K562 (cell line): ENCODE data around the gene UBQLN3. TPM values are rescaled to one million over a fixed set of nuclear protein-coding genes. Genes with fewer than 3 reads are reported as not detected.

Source experiments
- BCLAF1 ChIP-seq, 2 experiments: fragments of 450-650 bp in 1 of 2; IDR thresholded peaks; 2 replicates each; pipeline ENCODE4 v1.6.1; 2011 to 2017; ENCODE audit warnings: low read depth in 2 of 2, antibody characterized with exemption in 1 of 2, borderline replicate concordance in 1 of 2, low read length in 1 of 2, mild to moderate bottlenecking in 1 of 2, mixed read lengths in 1 of 2; ENCODE audit not compliant: control insufficient read depth in 1 of 2
- C11orf30 ChIP-seq: fragments of 450-650 bp; IDR thresholded peaks from 2 replicates; pipeline ENCODE4 v1.6.1; 2016; ENCODE audit warnings: low read depth, mild to moderate bottlenecking
- CBX3 ChIP-seq, 2 experiments: IDR thresholded peaks; 1 replicate in 1 of 2; 2 replicates in 1 of 2; pipeline ENCODE4 v1.6.1; 2012; ENCODE audit warnings: inconsistent platforms in 2 of 2, low read length in 2 of 2, borderline replicate concordance in 1 of 2, control low read depth in 1 of 2
- CHCHD3 ChIP-seq: fragments of 250-450 bp; sonication (Bioruptor Pico); IDR thresholded peaks from 2 replicates; pipeline ENCODE4 v2.1.2; 2022; ENCODE audit warnings: mild to moderate bottlenecking
- E2F4 ChIP-seq: sonication (generic); formaldehyde crosslinking; IDR thresholded peaks from 2 replicates; pipeline ENCODE4 v1.8.0; 2022; ENCODE audit warnings: mild to moderate bottlenecking, low read depth, missing genetic modification reagents
- ETV6 ChIP-seq, 3 experiments: fragments of 150-350 bp in 1 of 3; sonication (generic) in 1 of 3; formaldehyde crosslinking in 1 of 3; IDR thresholded peaks; 2 replicates each; pipeline versions ENCODE4 v1.6.1 to v1.8.0; 2014 to 2022; ENCODE audit warnings: borderline replicate concordance in 2 of 3, low read depth in 2 of 3, antibody characterized with exemption in 1 of 3, low read length in 1 of 3, mild to moderate bottlenecking in 1 of 3, missing genetic modification reagents in 1 of 3
- ID3 ChIP-seq, 2 experiments: fragments of 250-450 bp in 1 of 2; fragments of 450-650 bp in 1 of 2; sonication (Bioruptor Pico) in 1 of 2; IDR thresholded peaks; 2 replicates each; pipeline versions ENCODE4 v1.6.1 to v1.8.0; 2016 to 2021; ENCODE audit warnings: mild to moderate bottlenecking in 2 of 2, moderate library complexity in 2 of 2, missing compliant biosample characterization in 1 of 2, missing genetic modification characterization in 1 of 2
- MAZ ChIP-seq, 2 experiments: fragments of 450-650 bp in 1 of 2; sonication (generic) in 1 of 2; formaldehyde crosslinking; IDR thresholded peaks in 1 of 2; conservative IDR thresholded peaks in 1 of 2; 2 replicates each; pipeline versions ENCODE4 v1.4.0 to v1.5.0; 2020; ENCODE audit warnings: mild to moderate bottlenecking in 1 of 2, missing genetic modification reagents in 1 of 2
- MNT ChIP-seq, 2 experiments: fragments of 450-650 bp; conservative IDR thresholded peaks; 2 replicates each; pipeline ENCODE4 v1.6.1; 2017; ENCODE audit warnings: mild to moderate bottlenecking in 2 of 2, moderate library complexity in 2 of 2
- RAD51 ChIP-seq: fragments of 450-650 bp; IDR thresholded peaks from 2 replicates; pipeline ENCODE4 v1.7.1; 2016; ENCODE audit warnings: low read depth, mild to moderate bottlenecking, borderline replicate concordance
- SAFB ChIP-seq: fragments of 200-400 bp; formaldehyde crosslinking; IDR thresholded peaks from 2 replicates; pipeline ENCODE4 v1.6.1; 2017; ENCODE audit warnings: low read depth, low read length, borderline replicate concordance
- SAFB2 ChIP-seq: fragments of 200-400 bp; formaldehyde crosslinking; IDR thresholded peaks from 2 replicates; pipeline ENCODE4 v1.6.1; 2018; ENCODE audit warnings: borderline replicate concordance, low read length, low read depth, moderate library complexity; ENCODE audit not compliant: severe bottlenecking
- TAF9B ChIP-seq: fragments of 450-650 bp; IDR thresholded peaks from 2 replicates; pipeline ENCODE4 v1.6.1; 2018; ENCODE audit warnings: mild to moderate bottlenecking; ENCODE audit not compliant: partially characterized antibody
- TRIM24 ChIP-seq, 2 experiments: fragments of 450-650 bp; IDR thresholded peaks; 2 replicates each; pipeline ENCODE4 v1.6.1; 2016
- ZBTB9 ChIP-seq: fragments of 450-650 bp; formaldehyde crosslinking; IDR thresholded peaks from 2 replicates; pipeline ENCODE4 v1.4.0; 2020; ENCODE audit warnings: mild to moderate bottlenecking, moderate library complexity
- ZNF384 ChIP-seq: IDR thresholded peaks from 2 replicates; pipeline ENCODE4 v1.6.1; 2012; ENCODE audit warnings: low read depth, low read length, improper control_type of control experiment
- ZNF586 ChIP-seq: fragments of 450-650 bp; formaldehyde crosslinking; conservative IDR thresholded peaks from 2 replicates; pipeline ENCODE4 v1.4.0; 2020; ENCODE audit warnings: mild to moderate bottlenecking, moderate library complexity
- polyA plus RNA-seq, 8 experiments: library from polyadenylated mRNA; depleted of rRNA in 4 of 8; stranded (reverse) in 5 of 8; unstranded in 3 of 8; fragments of >200 nt; fragmentation: Nextera tagmentation in 2 of 8; fragmentation: Illumina TruSeq in 1 of 8; extraction: Ambion mirVana in 2 of 8; extraction: Trizol in 1 of 8; gene quantifications; 2 replicates each; pipeline versions ENCODE4 v1.2.1 to v1.2.3, GENCODE V29; 2011 to 2014; ENCODE audit warnings: inconsistent platforms in 1 of 8, missing spikeins in 1 of 8
- total RNA-seq, 7 experiments: library from RNA; depleted of rRNA in 6 of 7; stranded (reverse); fragments of >200 nt in 6 of 7; fragmentation: Illumina TruSeq in 2 of 7; extraction: Trizol in 2 of 7; gene quantifications; 2 replicates each; pipeline versions ENCODE4 v1.2.1 to v1.2.3, GENCODE V29; 2011 to 2021; ENCODE audit warnings: low replicate concordance in 1 of 7

Gene UBQLN3
- total and polyA plus RNA-seq, 9 of the 15 experiments (the other 6 are each of a cell fraction or from before 2014, with no cell fraction given): 0.01 to 0.27 TPM; not detected in 7

GRCh38 chr11:5476186-5476819, 33.5 kb downstream of the UBQLN3 start (continued):
- no peak for TF ChIP-seq ETV6 (IDR thresholded peaks at IDR 0.05; ENCODE audit: borderline replicate concordance in 1 of 2, low read depth in 2 of 2, low read length in 1 of 2)
- no peak for TF ChIP-seq ETV6 (CRISPR knock-in tag; IDR thresholded peaks at IDR 0.05; ENCODE audit: borderline replicate concordance)
- no peak for TF ChIP-seq ZBTB9 (CRISPR knock-in tag)
- TF ChIP-seq BCLAF1 (IDR thresholded peaks at IDR 0.05; ENCODE audit: borderline replicate concordance in 1 of 2, control insufficient read depth in 1 of 2, low read depth in 2 of 2, low read length in 1 of 2): no peak
- TF ChIP-seq CHCHD3 (CRISPR knock-in tag): no peak
- no peak for TF ChIP-seq SAFB
- 0 out of 4 replicates have a peak, but pooled peaks of 1 of the 2 experiments have one; percentile 19 for TF ChIP-seq MNT (conservative IDR thresholded peaks at IDR 0.05)
- no peak for TF ChIP-seq MAZ (CRISPR knock-in tag; conservative IDR thresholded peaks at IDR 0.05 in 1 of 2, IDR thresholded peaks at IDR 0.05 in 1 of 2)
- TF ChIP-seq CBX3 (IDR thresholded peaks at IDR 0.05; ENCODE audit: borderline replicate concordance in 1 of 2, low read length in 2 of 2): no peak
- no peak for TF ChIP-seq ZNF586 (CRISPR knock-in tag)
- no peak for TF ChIP-seq TAF9B
- no peak for TF ChIP-seq ID3 (CRISPR knock-in tag; IDR thresholded peaks at IDR 0.05)
- no peak for TF ChIP-seq ID3 (tag; IDR thresholded peaks at IDR 0.05)
- TF ChIP-seq C11orf30: no peak
- no peak for TF ChIP-seq TRIM24 (IDR thresholded peaks at IDR 0.05)
- no peak for TF ChIP-seq RAD51
- TF ChIP-seq SAFB2: no peak
- no peak for TF ChIP-seq ZNF384
- TF ChIP-seq E2F4 (CRISPR knock-in tag): no peak
